NCI-H524 (cell line): ENCODE measurements around the gene TOP1.
A peak's percentile ranks its signal among the peaks of the same experiment; 100 is the strongest.

Source experiments
- DNase-seq, 2 experiments: peaks; one replicate each; lab custom pipeline; 2025; lab: John Stamatoyannopoulos, UW

TOP1 gene

GRCh38 chr20:41004531-41005360 is 23.9 kb upstream of the TOP1 start:
- DNase-seq, result peak; percentile 94 to 98

- DNase-seq, result peak; percentile 52 to 83
These were observed 23.3 kb upstream of the TOP1 start for GRCh38 chr20:41005361-41005729.

GRCh38 chr20:41006126-41006935 is 22.3 kb upstream of the TOP1 start:
- DNase-seq, result no peak

GRCh38 chr20:41006936-41007474 is 21.6 kb upstream of the TOP1 start:
- no peak for DNase-seq

GRCh38 chr20:41007481-41007880 is 21.1 kb upstream of the TOP1 start:
- DNase-seq, result no peak

- no peak for DNase-seq
These were observed 18.7 kb upstream of the TOP1 start for GRCh38 chr20:41009946-41010345.

- DNase-seq, result peak; percentile 16 to 69
These were observed 17.0 kb upstream of the TOP1 start for GRCh38 chr20:41011551-41012067.

GRCh38 chr20:41014561-41015088 is 14.0 kb upstream of the TOP1 start:
- DNase-seq, result peak; percentile 36 to 77

GRCh38 chr20:41017448-41018042 is 11.1 kb upstream of the TOP1 start:
- no peak for DNase-seq

- DNase-seq, result no peak
These were observed 10.5 kb upstream of the TOP1 start for GRCh38 chr20:41018153-41018552.

- DNase-seq, result peak; percentile 76 to 94
These were observed 5.1 kb upstream of the TOP1 start for GRCh38 chr20:41023549-41023948.

- DNase-seq, result no peak
These were observed 1.3 kb upstream of the TOP1 start for GRCh38 chr20:41027366-41027765.

- no peak for DNase-seq
These were observed 707 bp upstream of the TOP1 start for GRCh38 chr20:41027872-41028358.

GRCh38 chr20:41029150-41029901 is 704 bp downstream of the TOP1 start:
- DNase-seq, result peak; percentile 23 to 43

- no peak for DNase-seq
These were observed 1.4 kb downstream of the TOP1 start for GRCh38 chr20:41030061-41030460.

- peak; percentile 25 to 70 for DNase-seq
These were observed 2.1 kb downstream of the TOP1 start for GRCh38 chr20:41030531-41031242.

- DNase-seq, result no peak
These were observed 2.6 kb downstream of the TOP1 start for GRCh38 chr20:41031243-41031619.

- no peak for DNase-seq
These were observed 3.6 kb downstream of the TOP1 start for GRCh38 chr20:41032271-41032670.

- peak in 1 of 2 experiments; percentile 11 for DNase-seq
These were observed 5.6 kb downstream of the TOP1 start for GRCh38 chr20:41034239-41034638.

- no peak for DNase-seq
These were observed 6.6 kb downstream of the TOP1 start for GRCh38 chr20:41035207-41035606.
